GM12878 (cell line): ENCODE data around the gene RPS8. TPM values are rescaled to one million over a fixed set of nuclear protein-coding genes. Genes with fewer than 3 reads are reported as not detected.

Experiments
- ATF3 ChIP-seq: IDR thresholded peaks from 2 replicates; pipeline ENCODE4 v1.6.1; 2011; ENCODE audit warnings: low read depth, mild to moderate bottlenecking, low read length, moderate library complexity, borderline replicate concordance; ENCODE audit errors: extremely low read depth
- BCL3 ChIP-seq: IDR thresholded peaks from 2 replicates; pipeline ENCODE4 v1.6.1; 2011; ENCODE audit warnings: borderline replicate concordance, low read depth, mild to moderate bottlenecking, moderate library complexity, low read length; ENCODE audit not compliant: insufficient read depth, poor library complexity, severe bottlenecking
- BMI1 ChIP-seq: fragments of 450-650 bp; IDR thresholded peaks from 2 replicates; pipeline ENCODE4 v1.6.1; 2016; ENCODE audit warnings: mild to moderate bottlenecking, moderate library complexity, borderline replicate concordance
- BRCA1 ChIP-seq: IDR thresholded peaks from 2 replicates; pipeline ENCODE4 v1.6.1; 2011; ENCODE audit warnings: low read depth, low read length, improper control_type of control experiment
- E2F4 ChIP-seq: IDR thresholded peaks from 2 replicates; pipeline ENCODE4 v1.6.1; 2012; ENCODE audit warnings: low read depth, low read length, improper control_type of control experiment
- EGR1 ChIP-seq, 2 experiments: IDR thresholded peaks; 1 replicate in 1 of 2; 2 replicates in 1 of 2; pipeline ENCODE4 v1.6.1; 2011 to 2012; ENCODE audit warnings: low read depth in 2 of 2, low read length in 2 of 2, borderline replicate concordance in 1 of 2, mild to moderate bottlenecking in 1 of 2, moderate library complexity in 1 of 2
- EP300 ChIP-seq, 2 experiments: fragments of 150-350 bp in 1 of 2; IDR thresholded peaks; 2 replicates each; pipeline ENCODE4 v1.6.1; 2011 to 2012; ENCODE audit warnings: low read depth in 2 of 2, low read length in 2 of 2, borderline replicate concordance in 1 of 2, improper control_type of control experiment in 1 of 2, inconsistent platforms in 1 of 2; ENCODE audit not compliant: control insufficient read depth in 1 of 2
- ETV6 ChIP-seq, 2 experiments: fragments of 450-650 bp in 1 of 2; IDR thresholded peaks in 1 of 2; conservative IDR thresholded peaks in 1 of 2; 2 replicates each; pipeline ENCODE4 v1.6.1; 2014; ENCODE audit warnings: antibody characterized with exemption in 1 of 2, borderline replicate concordance in 1 of 2, low read depth in 1 of 2, mild to moderate bottlenecking in 1 of 2, moderate library complexity in 1 of 2
- FOS ChIP-seq: IDR thresholded peaks from 3 replicates; pipeline ENCODE4 v1.6.1; 2011; ENCODE audit warnings: borderline replicate concordance; ENCODE audit not compliant: insufficient read length; ENCODE audit errors: extremely low read depth
- GABPA ChIP-seq: IDR thresholded peaks from 2 replicates; pipeline ENCODE4 v1.6.1; 2014; ENCODE audit warnings: antibody characterized with exemption, low read depth, mild to moderate bottlenecking, inconsistent platforms
- IRF5 ChIP-seq: fragments of 450-650 bp; IDR thresholded peaks from 2 replicates; pipeline ENCODE4 v1.6.1; 2017; ENCODE audit warnings: borderline replicate concordance
- LARP7 ChIP-seq: fragments of 450-650 bp; IDR thresholded peaks from 2 replicates; pipeline ENCODE4 v1.6.1; 2017; ENCODE audit warnings: mild to moderate bottlenecking
- NBN ChIP-seq: fragments of 450-650 bp; IDR thresholded peaks from 2 replicates; pipeline ENCODE4 v1.6.1; 2016
- PML ChIP-seq: IDR thresholded peaks from 2 replicates; pipeline ENCODE4 v1.6.1; 2012; ENCODE audit warnings: low read length, inconsistent platforms
- POLR2A ChIP-seq: IDR thresholded peaks from 2 replicates; pipeline ENCODE4 v1.6.1; 2011; ENCODE audit warnings: low read depth, mild to moderate bottlenecking, low read length
- POU2F2 ChIP-seq: IDR thresholded peaks from 3 replicates; pipeline ENCODE4 v1.6.1; 2011; ENCODE audit warnings: low read depth, mild to moderate bottlenecking, low read length, borderline replicate concordance
- RELA ChIP-seq: fragments of 450-650 bp; IDR thresholded peaks from 2 replicates; pipeline ENCODE4 v1.8.0; 2014; ENCODE audit warnings: borderline replicate concordance; ENCODE audit not compliant: partially characterized antibody
- SMC3 ChIP-seq: IDR thresholded peaks from 2 replicates; pipeline ENCODE4 v1.6.1; 2011; ENCODE audit warnings: low read length, improper control_type of control experiment, borderline replicate concordance
- SUPT20H ChIP-seq: IDR thresholded peaks from 2 replicates; pipeline ENCODE4 v1.6.1; 2011; ENCODE audit warnings: low read depth, mild to moderate bottlenecking, low read length, moderate library complexity, borderline replicate concordance; ENCODE audit not compliant: control insufficient read depth
- SUZ12 ChIP-seq: fragments of 200-600 bp; sonication (generic); IDR thresholded peaks from one replicate; pipeline ENCODE4 v1.6.1; 2018; ENCODE audit warnings: antibody characterized with exemption, mild to moderate bottlenecking; ENCODE audit not compliant: unreplicated experiment
- TARDBP ChIP-seq: IDR thresholded peaks from 2 replicates; pipeline ENCODE4 v1.6.1; 2016; ENCODE audit warnings: borderline replicate concordance
- YY1 ChIP-seq: IDR thresholded peaks from 2 replicates; pipeline ENCODE4 v1.6.1; 2011; ENCODE audit warnings: low read depth, mild to moderate bottlenecking, low read length
- ZNF274 ChIP-seq: IDR thresholded peaks from one replicate; pipeline ENCODE4 v1.8.0; 2011; ENCODE audit not compliant: insufficient read length, insufficient read depth
- polyA plus RNA-seq, 11 experiments: library from polyadenylated mRNA; depleted of rRNA in 4 of 11; unstranded in 6 of 11; stranded (reverse) in 5 of 11; fragments of >200 nt; fragmentation: Nextera tagmentation in 4 of 11; fragmentation: Illumina TruSeq in 1 of 11; extraction: Ambion mirVana in 4 of 11; extraction: Trizol in 1 of 11; gene quantifications; 1 replicate in 1 of 11; 2 replicates in 10 of 11; pipeline versions ENCODE4 v1.2.1 to v1.2.3, GENCODE V29; 2011 to 2016; ENCODE audit warnings: inconsistent platforms in 2 of 11, missing spikeins in 2 of 11, low read depth in 1 of 11
- total RNA-seq, 4 experiments: library from RNA; depleted of rRNA in 3 of 4; stranded (reverse); fragments of >200 nt in 3 of 4; fragmentation: Illumina TruSeq in 1 of 4; extraction: Trizol in 1 of 4; gene quantifications; 2 replicates each; pipeline versions ENCODE4 v1.2.1 to v1.2.3, GENCODE V29; 2013 to 2021
- TF ChIP-seq, protein P1 (sequence below): IDR thresholded peaks from 2 replicates; pipeline ENCODE4 v1.6.1; 2011; ENCODE audit warnings: low read depth, low read length, improper control_type of control experiment, borderline replicate concordance

The RPS8 gene
- total and polyA plus RNA-seq, 10 of the 15 experiments (the other 5 are each of a cell fraction or from before 2014, with no cell fraction given), result 1,296 to 3,461 (median 2,877) TPM

DNA sequence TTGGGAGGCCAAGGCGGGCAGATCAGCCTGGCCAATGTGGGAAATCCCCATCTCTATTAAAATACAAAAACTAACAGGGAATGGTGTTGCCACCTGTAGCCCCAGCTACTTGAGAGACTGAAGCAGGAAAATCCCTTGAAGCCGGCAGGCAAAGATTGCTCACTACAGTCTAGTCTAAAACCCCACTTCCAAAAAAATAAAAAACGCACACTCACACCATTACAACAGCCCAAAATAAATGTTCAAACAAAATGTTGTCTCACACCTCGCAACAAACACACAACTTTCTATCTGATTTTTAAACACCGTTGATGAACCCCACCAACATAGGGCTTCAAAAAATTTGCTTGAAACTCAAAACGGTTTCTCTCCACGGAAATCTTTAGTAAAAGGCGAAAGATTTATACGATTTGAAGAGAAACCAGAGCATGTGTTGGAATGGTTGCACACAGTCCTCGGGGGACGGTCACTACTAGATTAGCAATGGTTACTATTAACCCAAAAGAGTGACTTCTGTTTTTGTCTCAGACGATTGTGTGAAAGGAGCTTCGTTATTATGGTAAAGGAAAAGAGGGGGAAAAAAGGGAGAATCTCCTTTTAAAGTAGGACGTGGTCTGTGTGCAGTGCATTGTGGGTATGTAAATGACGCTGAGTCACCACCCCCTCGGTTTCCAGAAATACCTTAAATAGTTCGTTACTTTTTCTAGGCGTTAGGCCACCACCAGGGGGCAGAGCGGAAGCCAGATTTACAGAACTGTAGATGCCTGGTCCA is 44.4 kb upstream of the RPS8 start, which contains the start of gene RNU5D-1 (continued):
- TF ChIP-seq EP300 (IDR thresholded peaks at IDR 0.05; ENCODE audit: borderline replicate concordance in 1 of 2, control insufficient read depth in 1 of 2, low read depth in 2 of 2, low read length in 2 of 2), result peak in 1 of 2 experiments; percentile 44; a peak in 1 of 4 replicates
- TF ChIP-seq, protein P1, sequence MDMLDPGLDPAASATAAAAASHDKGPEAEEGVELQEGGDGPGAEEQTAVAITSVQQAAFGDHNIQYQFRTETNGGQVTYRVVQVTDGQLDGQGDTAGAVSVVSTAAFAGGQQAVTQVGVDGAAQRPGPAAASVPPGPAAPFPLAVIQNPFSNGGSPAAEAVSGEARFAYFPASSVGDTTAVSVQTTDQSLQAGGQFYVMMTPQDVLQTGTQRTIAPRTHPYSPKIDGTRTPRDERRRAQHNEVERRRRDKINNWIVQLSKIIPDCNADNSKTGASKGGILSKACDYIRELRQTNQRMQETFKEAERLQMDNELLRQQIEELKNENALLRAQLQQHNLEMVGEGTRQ, result no peak
- peak; percentile 52; the same call in 1 of the 2 replicates for TF ChIP-seq LARP7
- TF ChIP-seq EGR1 (IDR thresholded peaks at IDR 0.05; ENCODE audit: borderline replicate concordance in 1 of 2, low read depth in 2 of 2, low read length in 2 of 2), result peak in 1 of 2 experiments; percentile 82; a peak in 2 of 3 replicates
- no peak for TF ChIP-seq BRCA1
- peak in 1 of 2 experiments; percentile 46; a peak in 1 of 4 replicates for TF ChIP-seq ETV6 (conservative IDR thresholded peaks at IDR 0.05 in 1 of 2, IDR thresholded peaks at IDR 0.05 in 1 of 2; ENCODE audit: borderline replicate concordance in 1 of 2, low read depth in 1 of 2)
- peak; percentile 53; the same call in 1 of the 2 replicates for TF ChIP-seq SMC3
- peak; percentile 68 for TF ChIP-seq YY1
- TF ChIP-seq POLR2A, result peak; percentile 96
- peak; percentile 64; the same call in 1 of the 2 replicates for TF ChIP-seq GABPA
- TF ChIP-seq E2F4, result no peak
- peak; percentile 100 for TF ChIP-seq PML
- TF ChIP-seq BCL3, result peak; percentile 94
- no peak for TF ChIP-seq SUPT20H
- no peak for TF ChIP-seq SUZ12
- TF ChIP-seq IRF5, result no peak
- TF ChIP-seq NBN, result peak; percentile 100
- TF ChIP-seq FOS, result no peak
- TF ChIP-seq ATF3, result peak; percentile 43; the same call in 1 of the 2 replicates
- TF ChIP-seq BMI1, result peak; percentile 97
- TF ChIP-seq POU2F2, result peak; percentile 99
- peak; percentile 92 for TF ChIP-seq RELA
- no peak for TF ChIP-seq ZNF274
- TF ChIP-seq TARDBP, result peak; percentile 100
